SU-DHL-6 (cell line): Measurements from ENCODE around the gene COX19.

ENCODE experiments used
- H2AFZ ChIP-seq: fragments of 200-600 bp; sonication (generic); 2 replicates; pipeline ENCODE4 v1.6.1; 2014; ENCODE audit warnings: low read depth, mild to moderate bottlenecking, moderate library complexity, mixed read lengths, antibody characterized with exemption, low read length; ENCODE audit not compliant: severe bottlenecking
- H3F3A ChIP-seq: fragments of 200-600 bp; shearing (Covaris generic); 2 replicates; pipeline ENCODE4 v1.6.0; 2016; ENCODE audit warnings: antibody characterized with exemption, mild to moderate bottlenecking; ENCODE audit not compliant: insufficient read depth
- H3K27ac ChIP-seq: fragments of 200-600 bp; sonication (generic); 2 replicates; pipeline ENCODE4 v1.5.1; 2016; ENCODE audit warnings: low read depth, mild to moderate bottlenecking, low read length, moderate library complexity, mixed read lengths
- H3K27me3 ChIP-seq: fragments of 200-600 bp; sonication (generic), shearing (Covaris generic); 2 replicates; pipeline ENCODE4 v1.6.0; 2014; ENCODE audit warnings: mild to moderate bottlenecking, low read length
- H3K36me3 ChIP-seq: fragments of 200-600 bp; sonication (generic); 2 replicates; pipeline ENCODE4 v1.6.1; 2014; ENCODE audit warnings: mild to moderate bottlenecking, low read length, mixed read lengths
- H3K4me2 ChIP-seq: fragments of 300-600, 200-600 bp; shearing (Covaris generic), sonication (generic); 2 replicates; pipeline ENCODE4 v1.6.0; 2014; ENCODE audit warnings: low read length, low read depth, mild to moderate bottlenecking; ENCODE audit not compliant: poor library complexity, severe bottlenecking
- H3K4me3 ChIP-seq: fragments of 200-600 bp; sonication (generic); 2 replicates; pipeline ENCODE4 v1.5.1; 2014; ENCODE audit warnings: antibody characterized with exemption, low read length, mild to moderate bottlenecking, mixed read lengths; ENCODE audit not compliant: insufficient read depth, poor library complexity, severe bottlenecking
- H3K79me2 ChIP-seq: fragments of 200-600 bp; sonication (generic); 2 replicates; pipeline ENCODE4 v1.6.1; 2014; ENCODE audit warnings: mild to moderate bottlenecking, low read length, moderate library complexity; ENCODE audit not compliant: insufficient read depth
- H3K9ac ChIP-seq: fragments of 200-600 bp; sonication (generic); 2 replicates; pipeline ENCODE4 v1.7.0; 2014; ENCODE audit warnings: mild to moderate bottlenecking, low read length
- H3K9me2 ChIP-seq: fragments of 200-600 bp; sonication (generic); replicated peaks from 2 replicates; pipeline ENCODE4 v1.6.1; 2014; ENCODE audit warnings: low read length; ENCODE audit not compliant: insufficient read depth
- H3K9me3 ChIP-seq: fragments of 200-600 bp; sonication (generic); 2 replicates; pipeline ENCODE4 v1.6.1; 2014; ENCODE audit warnings: low read length, mixed read lengths; ENCODE audit not compliant: insufficient read depth
- H4K20me1 ChIP-seq: fragments of 200-600 bp; sonication (generic); 2 replicates; pipeline ENCODE4 v1.6.1; 2014; ENCODE audit warnings: low read depth, mild to moderate bottlenecking, antibody characterized with exemption, low read length, moderate library complexity, mixed read lengths
- EZH2phosphoT487 ChIP-seq: fragments of 200-600 bp; sonication (generic), shearing (Covaris generic); conservative IDR thresholded peaks from 2 replicates; pipeline ENCODE4 v1.6.1; 2018; ENCODE audit warnings: mild to moderate bottlenecking, antibody characterized with exemption, low read length, moderate library complexity, mixed read lengths
- TF ChIP-seq, protein P1 (sequence below): fragments of 200-600 bp; sonication (generic); IDR thresholded peaks from one replicate; pipeline ENCODE4 v1.5.1; 2017; ENCODE audit warnings: antibody characterized with exemption, mild to moderate bottlenecking, low read length, moderate library complexity; ENCODE audit not compliant: insufficient read depth, poor library complexity, severe bottlenecking

Gene COX19

DNA sequence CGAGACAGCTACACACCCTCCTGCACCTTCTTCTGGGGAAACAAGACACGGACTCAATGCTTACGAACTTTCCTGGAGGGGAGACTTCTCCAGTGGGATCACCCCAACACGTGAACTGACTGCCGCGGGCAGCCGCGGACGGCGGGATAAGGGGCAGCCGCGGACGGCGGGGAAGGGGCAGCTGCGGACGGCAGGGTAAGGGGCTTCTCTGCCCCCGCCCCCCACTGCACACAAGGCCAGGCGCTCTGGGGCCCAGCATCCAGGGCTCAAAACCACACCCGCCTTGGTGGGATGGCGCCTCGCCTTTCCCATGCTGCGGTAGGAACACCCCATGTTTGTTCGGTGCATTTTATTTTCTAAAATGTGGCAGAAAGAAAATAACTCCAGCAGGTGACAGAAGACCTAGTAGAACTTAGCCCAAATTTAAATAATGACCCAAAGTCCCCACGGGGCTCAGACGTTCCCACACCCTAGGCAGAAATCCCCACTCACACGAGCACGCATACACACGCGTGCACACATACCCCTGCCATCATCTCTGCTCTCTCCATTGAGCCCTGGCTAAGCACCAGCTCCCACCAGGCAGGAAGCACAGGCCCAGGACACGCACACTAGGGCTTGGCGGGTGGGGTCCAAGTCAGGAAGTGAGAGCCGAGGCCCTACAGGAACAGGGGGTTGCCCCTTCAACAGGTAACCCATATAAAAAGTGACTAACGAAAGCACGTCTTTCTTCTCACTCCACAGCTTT is 42.4 kb upstream of the COX19 start:
- TF ChIP-seq, protein P1, sequence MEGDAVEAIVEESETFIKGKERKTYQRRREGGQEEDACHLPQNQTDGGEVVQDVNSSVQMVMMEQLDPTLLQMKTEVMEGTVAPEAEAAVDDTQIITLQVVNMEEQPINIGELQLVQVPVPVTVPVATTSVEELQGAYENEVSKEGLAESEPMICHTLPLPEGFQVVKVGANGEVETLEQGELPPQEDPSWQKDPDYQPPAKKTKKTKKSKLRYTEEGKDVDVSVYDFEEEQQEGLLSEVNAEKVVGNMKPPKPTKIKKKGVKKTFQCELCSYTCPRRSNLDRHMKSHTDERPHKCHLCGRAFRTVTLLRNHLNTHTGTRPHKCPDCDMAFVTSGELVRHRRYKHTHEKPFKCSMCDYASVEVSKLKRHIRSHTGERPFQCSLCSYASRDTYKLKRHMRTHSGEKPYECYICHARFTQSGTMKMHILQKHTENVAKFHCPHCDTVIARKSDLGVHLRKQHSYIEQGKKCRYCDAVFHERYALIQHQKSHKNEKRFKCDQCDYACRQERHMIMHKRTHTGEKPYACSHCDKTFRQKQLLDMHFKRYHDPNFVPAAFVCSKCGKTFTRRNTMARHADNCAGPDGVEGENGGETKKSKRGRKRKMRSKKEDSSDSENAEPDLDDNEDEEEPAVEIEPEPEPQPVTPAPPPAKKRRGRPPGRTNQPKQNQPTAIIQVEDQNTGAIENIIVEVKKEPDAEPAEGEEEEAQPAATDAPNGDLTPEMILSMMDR = no peak
- no peak for TF ChIP-seq EZH2phosphoT487
- Histone ChIP-seq H3K9me2 (no peaks in the 10 kb centered on the region), H3K9me3 (no peaks in the 10 kb centered on the region), H3K27me3 (no peaks in the 10 kb centered on the region), H2AFZ (no peak overlapping the region), H3K4me3 (no peak overlapping the region), H3K9ac (no peak overlapping the region), H4K20me1 (peaks cover 3% of the 10 kb centered on the region; the same call in 1 of the 2 replicates), H3K27ac (no peak overlapping the region), H3K4me2 (no peak overlapping the region), H3F3A (no peaks in the 10 kb centered on the region), H3K36me3 (no peaks in the 10 kb centered on the region), H3K79me2 (no peaks in the 10 kb centered on the region)

DNA sequence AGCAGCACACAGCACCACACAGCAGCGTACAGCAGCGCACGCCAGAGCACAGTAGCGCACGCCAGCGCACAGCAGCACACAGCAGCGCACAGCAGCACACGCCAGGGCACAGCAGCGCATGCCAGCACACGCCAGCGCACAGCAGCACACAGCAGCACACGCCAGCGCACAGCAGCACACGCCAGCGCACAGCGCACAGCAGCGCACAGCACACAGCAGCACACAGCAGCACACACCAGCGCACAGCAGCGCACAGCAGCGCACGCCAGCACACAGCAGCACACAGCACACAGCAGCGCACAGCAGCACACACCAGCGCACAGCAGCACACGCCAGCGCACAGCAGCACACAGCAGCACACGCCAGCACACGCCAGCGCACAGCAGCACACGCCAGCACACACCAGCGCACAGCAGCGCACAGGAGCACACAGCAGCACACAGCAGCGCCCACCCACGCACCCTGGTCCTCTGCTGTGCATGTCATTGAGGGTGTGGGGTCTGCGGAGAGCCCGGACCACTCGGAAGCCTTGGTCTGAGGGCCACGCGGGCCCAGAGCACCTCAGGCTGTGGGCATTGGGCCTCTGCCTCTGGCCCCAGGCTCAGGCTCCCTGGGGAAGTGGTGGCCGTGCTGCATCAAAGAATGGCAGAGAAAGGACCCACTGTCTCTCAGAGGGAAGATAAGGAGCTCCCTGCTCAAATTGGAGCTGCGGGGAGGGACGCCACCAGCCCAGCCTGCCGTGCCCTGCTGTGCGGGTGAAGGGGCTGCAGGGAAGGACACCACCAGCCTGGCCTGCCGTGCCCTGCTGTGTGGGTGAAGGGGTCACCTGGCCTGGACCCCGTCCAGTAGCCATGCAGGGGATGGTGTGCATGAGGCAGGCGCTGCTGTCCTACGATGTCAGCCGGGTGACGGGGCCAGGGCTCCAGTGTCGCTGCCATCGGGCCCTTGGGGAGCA is 41.5 kb upstream of the COX19 start:
- Histone ChIP-seq H3K9me2 (no peaks in the 10 kb centered on the region), H3K79me2 (no peaks in the 10 kb centered on the region), H3K9ac (no peak overlapping the region), H3K9me3 (no peaks in the 10 kb centered on the region), H4K20me1 (no peaks in the 10 kb centered on the region; the same call in 1 of the 2 replicates), H3K27ac (no peak overlapping the region), H3K4me2 (no peak overlapping the region), H3F3A (no peaks in the 10 kb centered on the region), H3K36me3 (no peaks in the 10 kb centered on the region), H3K4me3 (no peak overlapping the region), H3K27me3 (no peaks in the 10 kb centered on the region), H2AFZ (no peak overlapping the region)
- TF ChIP-seq EZH2phosphoT487 = no peak
- TF ChIP-seq, protein P1 = no peak

DNA sequence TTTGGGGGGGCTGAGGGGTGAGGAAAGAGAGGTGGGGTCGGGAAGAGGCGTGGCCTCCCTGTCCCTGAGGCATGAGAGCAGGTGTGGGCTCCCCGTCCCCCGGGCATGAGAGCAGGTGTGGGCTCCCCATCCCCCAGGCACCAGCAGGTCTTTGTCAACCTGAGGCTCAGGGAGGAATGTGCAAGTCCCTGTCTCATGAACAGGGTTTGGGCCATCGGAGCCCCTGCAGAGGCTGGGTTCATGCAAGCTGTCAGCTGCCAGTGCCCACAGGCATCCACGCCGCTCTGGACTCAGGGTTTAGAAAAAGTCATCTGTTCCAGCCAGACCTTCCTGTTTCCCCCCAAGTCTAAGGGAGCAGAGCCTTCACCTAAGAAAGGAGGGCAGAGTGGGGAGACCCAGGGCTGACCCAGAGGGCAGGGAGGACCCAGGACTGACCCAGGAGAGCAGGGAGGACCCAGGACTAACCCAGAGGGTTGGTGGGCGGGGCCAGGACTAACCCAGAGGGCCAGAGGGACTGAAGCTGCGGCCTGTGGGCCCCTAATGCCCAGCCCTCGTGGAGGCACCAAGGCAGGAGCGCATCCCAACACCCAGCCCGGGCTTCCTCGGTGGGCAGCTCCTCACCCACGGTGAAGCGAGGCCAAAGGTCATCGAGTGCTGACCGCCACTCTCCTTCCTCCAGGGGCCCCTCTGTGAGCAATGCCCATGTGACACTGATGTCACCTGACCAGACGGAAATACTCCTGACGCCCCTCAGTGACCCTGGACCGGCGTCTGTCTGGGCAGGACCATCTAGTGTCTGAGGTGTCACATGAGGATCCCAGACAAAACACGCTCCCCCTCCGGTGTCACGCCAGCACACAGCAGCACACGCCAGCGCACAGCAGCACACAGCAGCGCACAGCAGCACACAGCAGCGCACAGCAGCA is 40.1 kb upstream of the COX19 start:
- Histone ChIP-seq H3K4me3 (no peak overlapping the region), H3F3A (no peaks in the 10 kb centered on the region), H3K27ac (peak overlapping the region; percentile 39), H3K9me2 (no peaks in the 10 kb centered on the region), H3K4me2 (peak overlapping the region; percentile 17), H4K20me1 (no peaks in the 10 kb centered on the region; the same call in 1 of the 2 replicates), H3K27me3 (no peaks in the 10 kb centered on the region), H3K79me2 (no peaks in the 10 kb centered on the region), H3K9ac (no peak overlapping the region; the same call in 1 of the 2 replicates), H3K9me3 (no peaks in the 10 kb centered on the region), H3K36me3 (no peaks in the 10 kb centered on the region), H2AFZ (no peak overlapping the region)
- TF ChIP-seq, protein P1 = no peak
- TF ChIP-seq EZH2phosphoT487 = no peak
